Erythroblast (primary cell): ENCODE results near the gene ACOX2.

Experiments used
- DNase-seq, 2 experiments: peaks; one replicate each; lab custom pipeline; 2025; lab: John Stamatoyannopoulos, UW
- GATA1 ChIP-seq: IDR thresholded peaks from 2 replicates; pipeline ENCODE4 v1.6.1; 2011; ENCODE audit warnings: low read depth, mild to moderate bottlenecking, control low read depth, low read length, moderate library complexity
- POLR2A ChIP-seq: IDR thresholded peaks from 2 replicates; pipeline ENCODE4 v1.6.1; 2011; ENCODE audit warnings: mild to moderate bottlenecking, low read length

Gene ACOX2

GRCh38 chr3:58485801-58486435 lies 51.1 kb downstream of the ACOX2 start:
- no peak for DNase-seq

GRCh38 chr3:58484722-58485069 lies 52.3 kb downstream of the ACOX2 start:
- DNase-seq = no peak
- TF ChIP-seq POLR2A = no peak

More at GRCh38 chr3:58485801-58486435, 51.1 kb downstream of the ACOX2 start:
- no peak for TF ChIP-seq POLR2A
- no peak for TF ChIP-seq GATA1

- TF ChIP-seq GATA1 (no peak), POLR2A (no peak)
- no peak for DNase-seq
Observed at GRCh38 chr3:58484045-58484721, 52.8 kb downstream of the ACOX2 start.

- TF ChIP-seq POLR2A = no peak
- no peak for TF ChIP-seq GATA1
- DNase-seq = peak; percentile 8 to 11
Observed at GRCh38 chr3:58482917-58483636, 53.9 kb downstream of the ACOX2 start.

GRCh38 chr3:58480309-58480708 lies 56.7 kb downstream of the ACOX2 start:
- TF ChIP-seq POLR2A (no peak), GATA1 (no peak)
- DNase-seq = no peak

GRCh38 chr3:58478781-58479180 lies 58.2 kb downstream of the ACOX2 start:
- DNase-seq = no peak
- no peak for TF ChIP-seq POLR2A
- TF ChIP-seq GATA1 = no peak

GRCh38 chr3:58474967-58475578 lies 61.9 kb downstream of the ACOX2 start:
- TF ChIP-seq GATA1 = no peak
- TF ChIP-seq POLR2A = no peak
- DNase-seq = no peak

GRCh38 chr3:58474348-58474911 lies 62.6 kb downstream of the ACOX2 start:
- TF ChIP-seq GATA1 (no peak), POLR2A (no peak)
- DNase-seq = no peak

- TF ChIP-seq POLR2A (no peak), GATA1 (no peak)
Observed at GRCh38 chr3:58473275-58473674, 63.7 kb downstream of the ACOX2 start.

GRCh38 chr3:58471025-58471887 lies 65.7 kb downstream of the ACOX2 start:
- DNase-seq = no peak
- TF ChIP-seq GATA1 (no peak), POLR2A (no peak)

More at GRCh38 chr3:58473275-58473674, 63.7 kb downstream of the ACOX2 start:
- DNase-seq = no peak

GRCh38 chr3:58470363-58471024 lies 66.5 kb downstream of the ACOX2 start:
- DNase-seq = no peak
- TF ChIP-seq GATA1 = no peak
- no peak for TF ChIP-seq POLR2A

GRCh38 chr3:58469096-58469495 lies 67.9 kb downstream of the ACOX2 start:
- no peak for DNase-seq
- TF ChIP-seq POLR2A (no peak), GATA1 (no peak)
